Smooth muscle cell (in vitro differentiated cells): ENCODE measurements around the gene CNTN1. TPM values are rescaled to one million over a fixed set of nuclear protein-coding genes. Genes with fewer than 3 reads are reported as not detected.

Source experiments
- DNase-seq: peaks from one replicate; lab custom pipeline; 2025; ENCODE audit not compliant: unreplicated experiment; lab: John Stamatoyannopoulos, UW
- H2AFZ ChIP-seq: fragments of 200-600 bp; sonication (generic); 2 replicates; pipeline ENCODE4 v1.6.0; 2016; ENCODE audit warnings: antibody characterized with exemption, low read depth, mild to moderate bottlenecking
- H3F3A ChIP-seq: fragments of 200-600 bp; sonication (generic); 2 replicates; pipeline ENCODE4 v1.6.0; 2017; ENCODE audit warnings: antibody characterized with exemption, low read depth
- H3K27ac ChIP-seq: fragments of 200-600 bp; sonication (generic); 2 replicates; pipeline ENCODE4 v1.5.1; 2016; ENCODE audit warnings: low read depth, mild to moderate bottlenecking
- H3K27me3 ChIP-seq: fragments of 200-600 bp; sonication (generic); 2 replicates; pipeline ENCODE4 v1.6.1; 2016; ENCODE audit warnings: low read depth, mild to moderate bottlenecking
- H3K36me3 ChIP-seq: fragments of 200-600 bp; sonication (generic); 2 replicates; pipeline ENCODE4 v1.5.1; 2016; ENCODE audit warnings: low read depth
- H3K4me1 ChIP-seq: fragments of 200-600 bp; sonication (generic); 2 replicates; pipeline ENCODE4 v1.5.1; 2016; ENCODE audit warnings: low read depth
- H3K4me2 ChIP-seq: fragments of 200-600 bp; sonication (generic); 2 replicates; pipeline ENCODE4 v1.6.0; 2016; ENCODE audit warnings: mild to moderate bottlenecking
- H3K4me3 ChIP-seq: fragments of 200-600 bp; sonication (generic); 2 replicates; pipeline ENCODE4 v1.5.1; 2016; ENCODE audit warnings: mild to moderate bottlenecking
- H3K79me2 ChIP-seq: fragments of 200-600 bp; sonication (generic); 2 replicates; pipeline ENCODE4 v1.6.0; 2016; ENCODE audit warnings: low read depth, mild to moderate bottlenecking
- H3K9ac ChIP-seq: fragments of 200-600 bp; sonication (generic); 2 replicates; pipeline ENCODE4 v1.6.0; 2016; ENCODE audit warnings: low read depth
- H3K9me3 ChIP-seq: fragments of 200-600 bp; sonication (generic); replicated peaks from 2 replicates; pipeline ENCODE4 v1.5.1; 2016; ENCODE audit warnings: low read depth
- H4K20me1 ChIP-seq: fragments of 200-600 bp; sonication (generic); 2 replicates; pipeline ENCODE4 v1.6.0; 2016; ENCODE audit warnings: low read depth
- WGBS: methylation state at CpG from one replicate; pipeline ENCODE4 v1.1.7; 2016; ENCODE audit warnings: low lambda C conversion rate; 5-methylcytosine and 5-hydroxymethylcytosine counted together
- polyA plus RNA-seq: library from polyadenylated mRNA; unstranded; fragments of >200 nt; fragmentation: Nextera tagmentation; extraction: Ambion mirVana; gene quantifications from 2 replicates; pipeline ENCODE4 v1.2.1, GENCODE V29; 2016
- total RNA-seq: library from RNA; depleted of rRNA; stranded (reverse); fragments of >200 nt; gene quantifications from 2 replicates; pipeline ENCODE4 v1.2.3, GENCODE V29; 2014
- TF ChIP-seq, protein P1 (sequence below): fragments of 200-600 bp; sonication (generic); IDR thresholded peaks from 2 replicates; pipeline ENCODE4 v1.5.1; 2017; ENCODE audit warnings: borderline replicate concordance, mild to moderate bottlenecking, antibody characterized with exemption; ENCODE audit not compliant: insufficient read depth, poor library complexity, severe bottlenecking

The CNTN1 gene
- total and polyA plus RNA-seq, 2 experiments from 2014 or later: 0.37 to 0.94 TPM

DNA sequence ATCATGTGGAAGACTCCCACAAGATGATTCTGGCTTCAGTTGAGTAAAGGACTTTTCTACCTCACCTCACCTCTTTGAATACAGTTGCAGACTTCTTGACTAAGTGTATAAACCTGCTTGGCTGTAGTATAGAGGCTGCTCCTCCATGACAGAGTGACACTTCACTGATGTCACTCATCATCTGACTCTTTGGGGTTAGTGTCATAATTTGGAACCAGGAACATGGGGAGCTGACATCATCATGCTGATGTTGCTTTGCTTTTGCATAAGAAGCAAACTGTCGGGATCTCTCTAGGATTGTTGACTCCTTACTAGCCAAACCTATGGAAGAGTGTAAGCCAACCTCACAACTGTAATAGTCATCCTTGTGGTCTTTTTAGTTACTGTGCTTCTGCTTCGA, 420.7 kb downstream of the CNTN1 start:
- H3K4me1 ChIP-seq: no peaks in the 10 kb centered on the region
- no peak overlapping the region for H2AFZ ChIP-seq
- H3K4me3 ChIP-seq: no peak overlapping the region
- H3K27me3 ChIP-seq: no peaks in the 10 kb centered on the region
- no peak overlapping the region for H3K4me2 ChIP-seq
- no peaks in the 10 kb centered on the region for H4K20me1 ChIP-seq
- H3K79me2 ChIP-seq: no peaks in the 10 kb centered on the region
- DNase-seq: no peak
- no peak overlapping the region for H3K27ac ChIP-seq
- no peaks in the 10 kb centered on the region for H3K9me3 ChIP-seq
- no peak overlapping the region for H3K9ac ChIP-seq
- 83% methylated on average over 2 of the region's 2 CpGs for WGBS
- TF ChIP-seq, protein P1, sequence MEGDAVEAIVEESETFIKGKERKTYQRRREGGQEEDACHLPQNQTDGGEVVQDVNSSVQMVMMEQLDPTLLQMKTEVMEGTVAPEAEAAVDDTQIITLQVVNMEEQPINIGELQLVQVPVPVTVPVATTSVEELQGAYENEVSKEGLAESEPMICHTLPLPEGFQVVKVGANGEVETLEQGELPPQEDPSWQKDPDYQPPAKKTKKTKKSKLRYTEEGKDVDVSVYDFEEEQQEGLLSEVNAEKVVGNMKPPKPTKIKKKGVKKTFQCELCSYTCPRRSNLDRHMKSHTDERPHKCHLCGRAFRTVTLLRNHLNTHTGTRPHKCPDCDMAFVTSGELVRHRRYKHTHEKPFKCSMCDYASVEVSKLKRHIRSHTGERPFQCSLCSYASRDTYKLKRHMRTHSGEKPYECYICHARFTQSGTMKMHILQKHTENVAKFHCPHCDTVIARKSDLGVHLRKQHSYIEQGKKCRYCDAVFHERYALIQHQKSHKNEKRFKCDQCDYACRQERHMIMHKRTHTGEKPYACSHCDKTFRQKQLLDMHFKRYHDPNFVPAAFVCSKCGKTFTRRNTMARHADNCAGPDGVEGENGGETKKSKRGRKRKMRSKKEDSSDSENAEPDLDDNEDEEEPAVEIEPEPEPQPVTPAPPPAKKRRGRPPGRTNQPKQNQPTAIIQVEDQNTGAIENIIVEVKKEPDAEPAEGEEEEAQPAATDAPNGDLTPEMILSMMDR: no peak
- no peaks in the 10 kb centered on the region for H3F3A ChIP-seq
- no peaks in the 10 kb centered on the region for H3K36me3 ChIP-seq

DNA sequence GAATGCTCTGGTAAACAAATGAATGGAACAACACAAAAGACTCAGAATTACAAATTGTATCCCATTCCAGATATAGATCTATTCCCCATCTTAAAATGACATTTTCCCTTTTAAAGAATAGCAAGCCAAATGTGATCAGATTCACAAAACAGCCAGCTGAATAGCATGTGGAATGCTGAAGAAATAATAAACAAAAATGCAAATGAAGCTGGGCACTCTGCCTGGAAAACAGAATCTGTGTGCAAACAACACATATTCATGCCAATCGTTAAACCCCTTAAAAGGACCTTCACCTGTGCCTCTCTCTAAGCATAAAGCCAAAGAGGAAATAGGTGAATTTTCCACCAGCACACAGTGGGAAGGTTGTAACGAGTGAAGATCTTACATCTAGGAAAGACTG, 428.0 kb downstream of the CNTN1 start:
- WGBS: 86% methylated on average over 2 of the region's 2 CpGs
- H3K27ac ChIP-seq: no peak overlapping the region

DNA sequence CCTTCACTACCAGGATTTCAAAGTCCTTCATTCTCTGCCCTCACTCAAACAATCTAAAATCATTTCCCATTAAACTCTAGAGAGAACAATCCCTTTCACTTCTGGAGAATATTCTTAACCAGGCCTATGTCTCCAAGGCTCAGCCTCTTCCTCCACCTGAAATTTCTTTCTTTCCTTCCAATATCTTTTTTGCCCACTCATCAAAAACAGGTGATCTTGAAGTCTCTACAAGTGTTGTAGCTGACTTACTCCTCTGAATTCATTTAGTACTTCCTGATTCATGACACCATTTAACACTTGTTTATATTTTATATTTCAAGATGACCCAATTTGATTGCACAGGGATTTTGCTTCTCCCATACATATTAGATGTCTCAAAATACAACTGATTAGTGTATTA, 429.1 kb downstream of the CNTN1 start:
- no peaks in the 10 kb centered on the region for H3K36me3 ChIP-seq
- no peak overlapping the region for H3K9ac ChIP-seq
- DNase-seq: no peak
- H4K20me1 ChIP-seq: no peaks in the 10 kb centered on the region
- no peaks in the 10 kb centered on the region for H3K79me2 ChIP-seq
- H2AFZ ChIP-seq: no peak overlapping the region
- H3K9me3 ChIP-seq: no peaks in the 10 kb centered on the region
- H3K4me3 ChIP-seq: no peak overlapping the region
- H3K4me1 ChIP-seq: no peaks in the 10 kb centered on the region
- H3K4me2 ChIP-seq: no peak overlapping the region
- H3K27ac ChIP-seq: no peak overlapping the region
- TF ChIP-seq, protein P1: no peak
- no peaks in the 10 kb centered on the region for H3F3A ChIP-seq
- no peaks in the 10 kb centered on the region for H3K27me3 ChIP-seq

More for the DNA sequence above, 428.0 kb downstream of the CNTN1 start:
- no peaks in the 10 kb centered on the region for H3K9me3 ChIP-seq
- H2AFZ ChIP-seq: no peak overlapping the region
- TF ChIP-seq, protein P1: no peak
- DNase-seq: no peak
- no peaks in the 10 kb centered on the region for H3F3A ChIP-seq
- no peak overlapping the region for H3K4me2 ChIP-seq
- H3K27me3 ChIP-seq: no peaks in the 10 kb centered on the region
- H3K79me2 ChIP-seq: no peaks in the 10 kb centered on the region
- H3K36me3 ChIP-seq: no peaks in the 10 kb centered on the region
- no peak overlapping the region for H3K9ac ChIP-seq
- H3K4me3 ChIP-seq: no peak overlapping the region
- no peaks in the 10 kb centered on the region for H3K4me1 ChIP-seq
- H4K20me1 ChIP-seq: no peaks in the 10 kb centered on the region
